SW 1271 (cell line): ENCODE data around the gene RPL39L.
A peak's percentile ranks its signal among the peaks of the same experiment; 100 is the strongest.
"Not testable (repeated sequence)": the region's sequence is repeated elsewhere in the genome, so short reads cannot be mapped to it uniquely, and the experiment has no call there.

Experiments used
- DNase-seq, 2 experiments: peaks; one replicate each; lab custom pipeline; 2025; lab: John Stamatoyannopoulos, UW

Gene RPL39L

DNA sequence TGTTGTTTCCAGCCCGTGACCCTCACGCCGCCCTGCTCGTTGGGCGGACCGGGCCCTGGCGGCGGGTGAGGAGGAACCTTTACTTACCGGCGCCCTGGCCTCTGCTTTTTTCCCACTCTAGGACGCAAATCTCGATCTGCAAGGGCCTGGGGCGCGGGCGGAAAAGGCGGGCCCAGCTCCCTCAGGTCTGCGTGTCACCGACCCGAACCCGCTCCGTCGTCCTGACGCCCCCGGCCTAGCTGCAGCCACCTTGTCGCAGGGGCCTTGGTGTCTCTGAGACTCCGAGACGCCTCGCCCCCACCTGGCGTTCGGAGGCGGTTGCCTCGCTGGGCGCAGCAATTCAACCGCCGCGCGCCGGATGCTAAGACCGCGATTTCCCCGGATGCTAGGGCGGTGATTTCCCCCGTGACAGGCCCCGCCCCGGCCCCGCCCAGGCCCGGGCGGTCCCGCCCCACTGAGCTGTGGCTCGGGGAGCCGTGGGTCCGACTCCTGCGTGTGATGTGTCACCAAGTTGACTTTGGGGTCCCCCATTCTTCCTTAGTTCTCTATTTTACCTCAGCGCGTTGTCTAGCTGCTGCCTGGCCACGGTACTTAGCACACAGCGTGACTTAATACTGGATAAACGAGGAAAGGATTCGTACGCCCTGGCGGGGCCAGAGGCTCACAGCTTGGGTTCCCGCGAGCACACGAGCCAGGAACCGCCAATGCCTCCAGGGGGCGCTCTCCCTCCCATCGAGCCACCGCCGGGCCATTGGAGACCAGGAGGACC lies at the start of gene RPL39L:
Gene RPL39L (minus strand): TSS at position 371 of the 769 bp plus-strand sequence. CDS start 18,196 bp downstream, outside the sequence.
- peak; percentile 74 to 87 for DNase-seq

DNA sequence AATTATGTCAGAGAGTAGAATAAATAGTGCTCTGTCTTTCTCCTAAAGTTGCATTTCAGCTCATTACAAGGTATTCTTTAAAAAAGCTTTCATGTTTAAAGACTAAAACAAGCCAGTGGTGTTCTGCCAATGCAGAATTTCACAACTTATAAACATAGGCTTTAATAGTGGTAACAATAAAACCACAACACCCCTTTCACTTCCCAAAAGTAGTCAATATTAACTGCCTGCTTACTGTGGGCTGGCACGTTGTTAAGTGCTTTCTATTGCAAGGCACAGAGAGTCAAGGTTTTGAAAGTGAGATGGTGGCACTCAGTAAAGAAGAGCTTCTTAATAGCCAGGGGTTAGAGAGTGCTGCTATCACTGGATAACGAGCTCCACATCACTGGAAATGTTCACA lies 49.6 kb upstream of the RPL39L start:
- DNase-seq = no peak

DNA sequence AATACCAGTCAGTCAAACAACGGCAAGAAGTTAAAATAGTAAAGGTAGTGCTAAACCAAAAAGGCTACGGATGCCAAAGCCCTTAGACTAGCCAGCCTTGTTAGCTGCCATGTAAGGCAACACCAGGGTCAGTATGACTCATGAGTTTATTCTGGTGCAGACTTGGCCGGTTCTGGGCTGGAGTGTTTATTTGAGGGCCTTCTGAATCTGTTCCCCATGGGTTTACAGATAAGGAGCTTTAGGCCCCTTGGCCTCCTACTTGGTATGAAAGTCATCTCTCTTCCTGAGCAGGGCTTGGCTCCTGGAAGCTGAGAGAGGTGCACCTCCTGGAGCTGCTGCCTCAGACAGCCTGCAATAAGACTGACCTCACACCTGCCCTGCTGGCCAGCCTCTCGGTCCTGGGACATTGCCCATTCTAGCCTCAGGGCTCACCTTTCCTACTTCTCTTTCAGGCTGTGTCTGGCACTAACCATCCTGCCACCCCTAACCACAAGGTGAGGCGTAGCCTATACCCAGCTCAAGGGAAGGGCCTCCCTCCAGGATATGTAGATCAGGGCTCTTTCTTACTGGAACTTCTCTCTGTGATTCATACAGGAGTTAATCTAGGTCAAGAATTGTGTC lies 47.6 kb upstream of the RPL39L start:
- DNase-seq = no peak

DNA sequence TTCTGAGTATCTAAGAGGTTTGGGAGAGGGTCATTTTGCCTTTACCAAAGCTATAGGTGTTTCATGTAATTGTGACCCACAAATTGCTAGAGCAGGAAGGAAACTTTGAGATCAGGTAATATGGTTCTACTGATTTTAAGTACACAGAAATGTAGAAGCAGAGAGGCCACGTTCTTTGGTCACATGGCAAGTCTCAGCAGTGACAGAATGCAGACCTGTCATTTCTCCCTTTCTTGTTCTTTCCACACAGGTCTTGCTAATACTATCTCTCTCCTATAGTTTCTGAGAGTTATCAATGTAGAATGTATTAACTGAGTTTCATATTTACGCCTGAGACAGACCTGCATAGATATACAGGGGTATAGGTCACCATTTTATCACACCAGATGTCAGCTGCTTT lies 47.1 kb upstream of the RPL39L start:
- DNase-seq = no peak

DNA sequence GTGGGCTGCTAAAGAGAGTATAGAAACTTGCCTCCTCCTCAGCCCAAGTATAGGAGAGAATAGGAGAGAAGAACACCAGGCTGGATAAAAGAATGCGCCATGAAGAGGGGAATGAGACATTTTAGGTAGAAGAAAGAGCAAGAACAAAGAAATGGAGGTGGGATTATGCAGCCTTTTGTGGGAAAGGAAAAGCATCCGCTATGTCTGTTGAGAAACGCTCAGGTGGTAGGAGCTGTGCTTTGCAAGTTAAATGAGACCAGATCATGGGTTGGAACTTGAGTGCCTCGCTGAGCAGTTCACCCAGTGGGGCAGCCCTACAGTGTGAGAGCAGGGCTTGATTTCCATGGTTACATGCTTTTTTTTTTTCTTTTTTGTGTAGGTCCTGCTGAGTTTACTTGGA lies 46.5 kb upstream of the RPL39L start:
- no peak for DNase-seq

DNA sequence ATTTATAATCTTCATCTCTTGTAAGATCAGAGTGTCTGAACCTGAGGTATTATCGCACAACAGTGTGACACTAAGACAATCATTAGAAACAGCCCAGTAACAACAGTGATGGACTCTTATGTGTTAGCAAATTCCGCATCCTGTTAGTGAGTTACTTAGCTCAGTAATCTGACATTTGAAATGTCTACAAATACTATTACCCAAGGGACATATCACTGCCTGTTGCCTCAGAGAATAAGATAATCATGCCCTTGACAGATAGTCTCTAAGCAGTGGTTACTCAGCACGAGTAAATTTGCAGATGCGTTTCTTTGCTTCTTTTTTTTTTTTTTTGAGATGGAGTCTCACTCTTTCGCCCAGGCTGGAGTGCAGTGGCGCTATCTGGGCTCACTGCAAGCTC lies 44.6 kb upstream of the RPL39L start:
- DNase-seq = no peak

DNA sequence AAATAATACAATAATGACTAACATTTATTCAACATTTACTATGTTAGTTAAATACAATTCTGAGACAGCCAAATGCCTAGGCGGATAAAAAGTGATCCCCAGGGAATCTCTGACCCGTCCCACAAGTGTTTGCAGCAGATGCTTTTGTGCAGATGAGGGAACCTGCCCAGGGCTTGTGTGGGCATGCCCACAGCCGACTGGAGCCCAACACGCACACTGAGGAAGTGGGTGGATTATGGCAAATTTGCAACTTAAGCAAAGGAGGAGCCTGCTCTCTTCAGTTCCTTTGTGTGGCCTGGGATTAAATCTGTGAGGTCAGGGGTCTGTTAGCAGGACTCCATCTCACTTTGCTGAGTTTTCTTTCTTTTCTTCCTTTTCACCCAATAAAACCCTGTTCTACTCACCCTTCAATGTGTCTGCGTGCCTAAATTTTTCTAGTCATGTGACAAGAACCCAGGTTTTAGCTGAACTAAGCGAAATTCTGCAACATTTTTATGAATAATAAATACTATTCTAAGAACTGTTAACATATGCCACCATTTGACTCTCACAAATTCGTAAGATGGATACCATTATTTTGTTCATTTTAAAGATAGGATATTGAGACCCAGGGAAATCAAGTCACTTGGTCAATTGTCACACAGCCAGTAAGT lies 44.0 kb upstream of the RPL39L start:
- no peak for DNase-seq

DNA sequence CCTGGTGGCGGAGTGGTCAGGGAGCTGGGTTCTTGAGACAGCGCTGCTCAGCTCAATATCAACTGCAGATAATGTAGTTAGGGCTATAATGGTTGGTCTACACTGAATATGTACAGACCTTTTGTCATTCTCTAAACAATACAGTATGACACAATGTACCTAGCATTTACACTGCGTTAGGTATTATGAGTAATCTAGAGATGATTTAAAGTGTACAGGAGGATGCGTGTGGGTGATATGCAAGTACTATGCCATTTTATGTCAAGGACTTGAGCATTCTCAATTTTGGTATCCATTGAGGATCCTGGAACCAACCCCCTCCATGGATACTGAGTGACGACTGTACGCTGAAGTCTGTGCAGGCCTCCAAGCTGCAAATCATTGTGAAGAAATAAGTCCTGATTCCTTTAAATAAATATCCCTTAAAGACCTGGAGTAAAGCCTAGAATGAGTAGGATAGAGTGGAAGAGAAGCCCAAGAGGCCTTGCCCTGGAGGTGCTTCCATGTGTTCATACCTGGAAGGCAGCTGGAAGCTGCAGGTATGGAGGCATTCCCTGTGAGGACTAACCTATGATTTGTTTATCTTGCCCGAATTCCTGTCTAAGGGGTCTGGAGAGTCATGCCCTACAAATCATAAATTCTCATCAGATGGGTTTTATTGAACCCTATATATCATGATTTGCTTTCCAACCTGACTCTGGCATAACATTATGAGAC lies 42.3 kb upstream of the RPL39L start:
- DNase-seq = no peak

DNA sequence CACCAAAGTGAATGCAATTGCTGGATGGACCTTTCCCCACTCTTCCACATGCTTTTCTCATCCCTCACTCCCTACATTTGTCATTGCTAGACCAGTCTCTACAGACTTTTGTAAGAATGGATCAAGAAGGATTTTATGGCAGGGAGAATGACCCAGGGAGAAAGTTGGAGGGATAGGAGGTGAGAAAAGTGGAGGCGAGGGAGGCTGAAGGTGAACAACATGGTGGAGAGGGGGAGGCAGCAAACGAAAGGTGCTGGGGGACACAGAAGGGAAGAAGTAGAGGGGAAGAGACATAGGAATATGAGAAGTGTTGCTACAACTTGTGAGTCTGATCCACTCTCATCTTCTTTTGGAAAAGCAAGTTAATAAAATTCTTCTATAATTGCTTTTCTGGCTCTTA lies 33.6 kb upstream of the RPL39L start:
- no peak for DNase-seq

DNA sequence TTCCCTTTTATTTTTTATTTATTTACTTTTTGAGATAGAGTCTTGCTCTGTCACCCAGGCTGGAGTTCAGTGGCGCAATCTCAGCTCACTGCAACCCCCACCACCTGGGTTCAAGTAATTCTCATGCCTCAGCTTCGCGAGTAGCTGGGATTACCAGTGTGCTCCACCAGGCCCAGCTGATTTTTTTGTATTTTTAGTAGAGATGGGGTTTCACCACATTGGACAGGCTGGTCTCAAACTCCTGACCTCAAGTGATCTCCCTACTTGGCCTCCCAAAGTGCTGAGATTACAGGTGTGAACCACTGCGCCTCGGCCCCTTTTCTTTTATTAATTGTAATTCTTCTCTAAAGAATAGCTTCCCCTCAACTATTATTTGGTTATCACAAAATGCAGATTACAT lies 31.6 kb upstream of the RPL39L start:
- DNase-seq = not testable (repeated sequence)

DNA sequence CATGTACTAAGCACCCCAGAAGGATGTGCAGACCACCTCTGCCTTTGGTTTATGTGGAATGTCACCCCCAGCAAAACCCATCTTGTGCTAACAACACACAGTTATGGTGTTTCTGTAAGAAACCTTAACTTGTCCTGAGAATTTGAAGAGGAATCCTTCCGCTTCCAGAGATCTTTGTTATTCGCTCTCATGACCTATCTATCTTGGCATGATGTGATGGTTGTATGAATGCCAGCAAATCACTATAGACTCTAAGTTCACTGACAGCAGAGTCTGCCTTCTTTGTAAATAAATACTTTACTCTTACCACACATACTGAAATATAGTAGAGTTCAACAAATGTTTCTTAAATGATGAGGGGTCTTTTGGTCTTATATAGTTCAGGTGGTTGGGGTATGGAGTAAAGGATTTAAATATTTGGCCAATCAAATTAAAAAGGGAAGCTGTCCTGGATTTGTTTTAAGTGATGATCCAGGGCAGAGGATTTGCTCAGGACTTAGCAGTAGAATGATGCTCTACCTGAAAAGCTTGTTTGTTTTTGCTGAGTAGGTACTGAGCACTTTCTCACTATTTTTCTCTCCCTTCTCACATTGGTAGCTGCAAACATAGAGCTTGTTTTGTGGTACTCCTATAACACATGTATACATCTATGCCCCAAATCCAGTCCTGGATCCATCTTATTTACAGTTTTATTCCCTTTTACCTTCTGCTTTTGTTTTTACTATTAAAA lies 30.1 kb upstream of the RPL39L start:
- no peak for DNase-seq

DNA sequence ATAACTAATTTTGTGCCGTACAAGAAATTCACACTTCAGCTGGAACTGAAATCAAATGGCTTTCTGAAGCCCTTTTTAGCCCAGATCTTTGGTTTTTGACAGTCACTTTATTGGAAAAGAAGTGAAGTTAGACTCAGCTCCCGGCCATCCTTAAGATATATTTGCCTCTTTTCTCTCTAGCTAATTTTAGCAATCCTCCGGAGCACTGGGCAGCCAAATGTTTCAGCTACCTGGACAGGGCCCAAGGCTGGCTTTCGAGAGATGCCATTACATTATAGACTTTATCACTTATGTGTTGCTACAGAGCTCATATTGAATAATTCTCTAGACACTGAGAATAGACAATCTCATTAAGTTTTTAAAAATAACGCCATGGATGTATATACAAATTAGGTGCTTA lies 28.5 kb upstream of the RPL39L start:
- no peak for DNase-seq

DNA sequence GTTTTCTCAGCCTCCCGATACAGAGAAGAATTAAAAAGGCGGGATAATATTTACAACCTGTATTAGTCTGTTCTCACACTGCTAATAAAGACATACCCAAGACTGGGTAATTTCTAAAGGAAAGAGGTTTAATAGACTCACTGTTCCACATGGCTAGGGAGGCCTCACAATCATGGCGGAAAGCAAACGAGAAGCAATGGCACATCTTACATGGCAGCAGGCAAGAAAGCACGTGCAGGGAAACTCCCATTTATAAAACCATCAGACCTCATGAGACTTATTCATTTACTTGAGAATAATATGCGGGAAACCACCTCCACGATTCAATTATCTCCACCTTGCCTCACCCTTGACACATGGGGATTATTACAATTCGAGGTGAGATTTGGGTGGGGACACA lies 27.5 kb upstream of the RPL39L start:
- no peak for DNase-seq

DNA sequence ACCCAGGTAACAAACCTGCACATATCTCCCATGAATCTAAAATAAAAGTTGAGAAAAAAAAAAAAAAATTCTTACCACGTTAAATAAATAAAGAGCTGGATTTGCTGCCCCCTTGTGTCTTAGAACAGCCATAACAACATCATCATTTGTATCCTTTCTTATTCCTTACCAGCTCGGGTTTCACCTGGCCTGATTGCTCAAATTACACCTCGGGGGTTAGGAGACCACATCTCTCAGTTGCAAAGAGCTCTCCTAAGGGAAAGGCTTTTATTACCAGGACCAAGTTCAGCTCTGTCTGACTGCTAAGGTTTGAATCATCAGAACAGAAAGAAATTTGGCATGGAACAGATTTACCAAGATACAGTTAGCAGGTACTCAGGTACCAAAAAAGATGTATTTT lies 25.8 kb upstream of the RPL39L start:
- peak; percentile 34 to 72 for DNase-seq

DNA sequence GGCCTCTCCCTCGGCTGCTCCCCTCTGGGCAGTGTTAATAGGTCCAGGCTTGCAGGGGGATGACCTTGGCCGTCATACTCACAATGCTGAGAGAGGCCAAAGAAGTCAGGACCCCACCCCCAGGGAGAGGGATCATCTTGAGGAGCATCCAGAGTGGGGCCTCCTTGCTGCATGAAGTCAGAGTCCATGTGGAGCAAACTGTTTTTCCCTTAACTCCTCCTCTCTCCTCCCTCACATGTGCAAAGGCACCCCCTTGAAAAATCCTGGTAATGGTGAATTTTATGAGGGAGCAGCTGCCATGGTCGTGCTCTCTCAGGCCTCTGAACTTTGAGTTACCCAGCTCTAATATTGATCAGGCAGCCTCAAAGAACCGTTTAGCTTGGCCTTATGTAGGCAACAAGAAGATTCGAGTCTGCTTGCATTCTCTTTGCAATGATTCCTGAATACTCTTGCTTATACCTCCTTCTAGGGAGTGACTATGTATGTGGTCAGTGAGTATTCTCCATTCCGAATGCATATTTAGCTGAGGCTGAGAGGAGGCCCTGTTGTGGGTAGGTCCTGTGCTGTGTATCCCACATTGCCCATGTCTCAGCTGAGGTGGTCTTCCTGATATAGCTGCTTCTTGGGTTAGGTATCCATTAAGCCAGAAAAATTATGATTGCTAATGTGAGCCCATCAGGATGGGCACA lies 23.1 kb upstream of the RPL39L start:
- no peak for DNase-seq

DNA sequence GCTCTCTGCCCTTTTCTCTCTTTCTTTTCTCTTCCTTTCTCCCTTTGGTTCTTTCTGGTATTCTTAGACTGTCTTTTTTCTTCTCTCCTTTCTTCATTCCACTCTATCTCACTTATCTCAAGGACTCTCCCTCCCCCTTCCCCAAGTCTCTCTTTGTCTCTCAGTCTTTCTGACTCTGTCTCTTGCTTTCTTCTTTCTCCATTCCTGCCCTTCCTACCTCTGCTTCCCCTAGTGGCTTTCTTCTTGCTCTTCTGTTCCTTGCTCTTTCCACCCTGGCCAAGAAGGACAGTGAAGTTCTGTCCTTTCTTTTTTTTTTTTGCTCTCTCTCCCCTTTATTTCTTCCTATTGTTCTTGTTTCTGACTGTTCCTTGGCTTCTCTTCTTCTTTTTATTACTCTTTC lies 22.3 kb upstream of the RPL39L start:
- DNase-seq = no peak

DNA sequence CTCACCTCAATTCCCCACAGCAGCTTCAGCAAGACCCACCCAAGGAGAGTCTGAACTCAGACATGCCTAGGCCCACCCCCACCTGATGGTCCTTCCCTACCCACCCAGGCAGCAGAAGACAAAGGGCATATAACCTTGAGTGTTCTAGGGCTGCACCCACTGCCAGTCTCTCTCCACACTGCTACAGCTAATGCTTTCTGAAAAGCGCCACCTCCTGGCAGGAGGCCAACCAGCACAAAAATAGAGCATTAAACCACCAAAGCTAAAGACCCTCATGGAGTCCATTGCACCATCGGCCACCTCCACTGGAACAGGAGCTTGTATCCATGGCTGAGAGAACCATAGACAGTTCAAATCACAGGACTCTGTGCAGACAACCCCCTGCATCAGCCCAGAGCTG lies 11.3 kb upstream of the RPL39L start:
- DNase-seq = peak in 1 of 2 experiments; percentile 11

DNA sequence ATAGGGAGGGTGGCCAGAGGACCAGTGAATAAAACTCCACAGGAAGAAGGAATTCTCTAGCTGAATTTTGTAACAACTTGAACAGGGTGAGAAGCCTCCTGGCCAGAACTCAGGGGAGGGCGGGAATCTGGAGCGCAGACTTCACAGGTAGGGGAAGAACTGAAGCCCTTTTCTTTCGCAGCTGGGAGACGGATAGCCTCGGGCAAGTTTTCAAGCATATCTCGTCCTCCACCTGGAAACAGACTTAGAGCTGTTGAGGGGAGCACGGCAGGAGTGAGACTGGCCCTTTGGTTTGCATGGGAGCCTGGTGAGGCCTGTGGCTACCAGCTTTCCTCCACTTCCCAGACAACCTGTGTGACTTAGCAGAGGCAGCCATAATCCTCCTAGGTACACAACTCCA lies 10.9 kb upstream of the RPL39L start:
- DNase-seq = no peak

DNA sequence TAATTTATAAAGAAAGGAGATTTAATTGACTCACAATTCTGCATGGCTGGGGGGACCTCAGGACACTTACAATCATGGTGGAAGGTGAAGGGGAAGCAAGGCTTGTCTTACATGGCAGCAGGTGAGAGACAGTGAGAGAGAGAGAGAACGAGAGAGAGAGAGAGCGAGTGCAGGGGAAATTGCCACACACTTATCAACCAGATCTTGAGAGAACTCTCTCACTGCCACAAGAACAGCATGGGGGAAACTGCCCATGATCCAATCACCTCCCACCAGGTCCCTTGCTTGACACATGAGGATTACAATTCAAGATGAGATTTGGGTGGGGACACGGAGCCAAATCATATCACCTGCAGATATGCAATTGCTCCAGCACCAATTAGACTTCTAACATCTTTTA lies 7.1 kb upstream of the RPL39L start:
- DNase-seq = no peak

DNA sequence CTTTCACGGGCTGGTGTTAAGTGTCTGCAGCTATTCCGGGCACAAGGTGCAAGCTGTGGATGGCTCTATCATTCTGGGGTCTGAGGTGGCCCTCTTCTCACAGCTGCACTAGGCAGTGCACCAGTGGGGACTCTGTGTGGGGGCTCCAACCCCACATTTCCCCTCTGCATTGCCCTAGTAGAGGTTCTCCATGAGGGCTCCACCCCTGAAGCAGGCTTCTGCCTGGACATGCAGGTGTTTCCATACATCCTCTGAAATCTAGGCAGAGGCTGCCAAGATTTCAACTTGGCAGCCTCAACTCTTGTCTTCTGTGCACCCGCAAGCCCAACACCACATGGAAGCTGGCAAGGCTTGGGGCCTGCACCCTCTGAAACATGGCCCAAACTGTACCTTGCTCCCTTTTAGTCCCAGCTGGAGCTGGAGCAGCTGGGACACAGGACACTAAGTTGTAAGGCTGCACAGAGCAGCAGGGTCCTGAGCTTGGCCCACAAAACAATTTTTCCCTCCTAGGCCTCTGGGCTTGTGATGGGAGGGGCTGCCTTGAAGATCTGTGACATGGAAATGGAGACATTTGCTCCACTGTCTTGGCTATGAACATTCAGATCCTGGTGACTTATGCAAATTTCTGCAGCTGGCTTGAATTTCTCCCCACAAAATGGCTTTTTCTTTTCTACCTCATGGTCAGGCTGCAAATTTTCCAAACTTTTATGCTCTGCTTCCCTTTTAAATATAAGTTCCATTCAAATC lies 6.0 kb upstream of the RPL39L start:
- DNase-seq = no peak

DNA sequence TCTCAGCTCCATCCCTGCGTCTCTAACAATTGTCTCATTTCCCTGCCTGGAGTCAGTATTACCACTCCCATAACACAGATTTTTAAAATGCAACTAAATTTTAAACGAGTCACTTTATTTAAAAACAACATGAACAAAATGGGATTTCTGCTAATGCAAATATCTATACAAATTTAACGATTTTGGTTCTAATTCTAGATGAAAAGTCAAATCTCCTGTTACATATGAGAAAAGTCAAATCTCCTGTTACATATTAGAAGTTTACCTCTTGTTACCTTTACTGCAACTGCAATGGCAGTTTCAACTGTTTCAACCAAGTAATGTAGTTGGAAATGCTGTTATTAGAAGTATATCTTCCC lies 578 bp upstream of the RPL39L start:
- DNase-seq = no peak
